Astrocyte (in vitro differentiated cells and primary cell): ENCODE data around the gene NCEH1. TPM values are rescaled to one million over a fixed set of nuclear protein-coding genes. Genes with fewer than 3 reads are reported as not detected.

Source experiments
- DNase-seq: peaks from one replicate; pipeline ENCODE4 v3.0.0-alpha.2; 2010; ENCODE audit warnings: low read depth
- FAIRE-seq: peaks from 2 replicates; lab custom pipeline; 2011; peaks lifted over from hg19 to GRCh38; lab: Jason Lieb, UNC
- H2AFZ ChIP-seq: 2 replicates; pipeline ENCODE4 v1.6.0; 2012; ENCODE audit warnings: low read depth, low read length, inconsistent platforms
- H3K27ac ChIP-seq: 2 replicates; pipeline ENCODE4 v1.5.1; 2011; ENCODE audit warnings: low read depth, low read length, inconsistent platforms
- H3K27me3 ChIP-seq: 2 replicates; pipeline ENCODE4 v1.6.0; 2011; ENCODE audit warnings: low read length, inconsistent platforms; ENCODE audit not compliant: insufficient read depth
- H3K36me3 ChIP-seq: 2 replicates; pipeline ENCODE4 v1.5.1; 2011; ENCODE audit warnings: low read length, inconsistent platforms; ENCODE audit not compliant: insufficient read depth
- H3K4me1 ChIP-seq: 2 replicates; pipeline ENCODE4 v1.5.1; 2011; ENCODE audit warnings: low read length, inconsistent platforms; ENCODE audit not compliant: insufficient read depth
- H3K4me2 ChIP-seq: 2 replicates; pipeline ENCODE4 v1.6.0; 2012; ENCODE audit warnings: low read length, inconsistent platforms
- H3K4me3 ChIP-seq: 2 replicates; pipeline ENCODE4 v1.5.1; 2011; ENCODE audit warnings: low read depth, mild to moderate bottlenecking, low read length, inconsistent platforms; ENCODE audit not compliant: insufficient read depth
- H3K79me2 ChIP-seq: 2 replicates; pipeline ENCODE4 v1.6.0; 2012; ENCODE audit warnings: mild to moderate bottlenecking, low read length, inconsistent platforms; ENCODE audit not compliant: insufficient read depth
- H3K9ac ChIP-seq: 2 replicates; pipeline ENCODE4 v1.6.0; 2012; ENCODE audit warnings: mild to moderate bottlenecking, low read length, inconsistent platforms
- H3K9me3 ChIP-seq: 2 replicates; pipeline ENCODE4 v1.5.1; 2012; ENCODE audit warnings: low read depth, mild to moderate bottlenecking, low read length, inconsistent platforms; ENCODE audit not compliant: insufficient read depth
- H4K20me1 ChIP-seq: 2 replicates; pipeline ENCODE4 v1.6.0; 2012; ENCODE audit warnings: low read length, inconsistent platforms; ENCODE audit not compliant: insufficient read depth
- H3K27ac Mint-ChIP-seq: one replicate; pipeline ENCODE4 v1.8.0; 2021; ENCODE audit warnings: mild to moderate bottlenecking, mixed read lengths; ENCODE audit not compliant: unreplicated experiment
- H3K27me3 Mint-ChIP-seq: one replicate; pipeline ENCODE4 v1.8.0; 2021; ENCODE audit warnings: low read depth, mixed read lengths; ENCODE audit not compliant: unreplicated experiment
- H3K36me3 Mint-ChIP-seq: one replicate; pipeline ENCODE4 v1.8.0; 2021; ENCODE audit warnings: low read depth, mixed read lengths; ENCODE audit not compliant: unreplicated experiment
- H3K4me1 Mint-ChIP-seq: one replicate; pipeline ENCODE4 v1.8.0; 2021; ENCODE audit warnings: low read depth, mixed read lengths; ENCODE audit not compliant: unreplicated experiment
- H3K4me3 Mint-ChIP-seq: one replicate; pipeline ENCODE4 v1.8.0; 2021; ENCODE audit warnings: mild to moderate bottlenecking, moderate library complexity, mixed read lengths; ENCODE audit not compliant: unreplicated experiment
- H3K9me3 Mint-ChIP-seq: one replicate; pipeline ENCODE4 v1.8.0; 2021; ENCODE audit warnings: mild to moderate bottlenecking, mixed read lengths; ENCODE audit not compliant: unreplicated experiment
- EZH2 ChIP-seq: IDR thresholded peaks from 2 replicates; pipeline ENCODE4 v1.6.1; 2012; ENCODE audit warnings: mild to moderate bottlenecking, low read length, inconsistent platforms; ENCODE audit not compliant: insufficient read depth
- total RNA-seq: library from RNA; stranded (reverse); gene quantifications from 2 replicates; pipeline ENCODE4 v1.2.1, GENCODE V29; 2021
- TF ChIP-seq, protein P1 (sequence below): IDR thresholded peaks from 2 replicates; pipeline ENCODE4 v1.5.1; 2011; ENCODE audit warnings: low read depth, mild to moderate bottlenecking, inconsistent platforms, low read length, moderate library complexity; ENCODE audit not compliant: insufficient read depth

NCEH1 gene
- total RNA-seq, 1 donor from 2014 or later = 14.1 TPM

DNA sequence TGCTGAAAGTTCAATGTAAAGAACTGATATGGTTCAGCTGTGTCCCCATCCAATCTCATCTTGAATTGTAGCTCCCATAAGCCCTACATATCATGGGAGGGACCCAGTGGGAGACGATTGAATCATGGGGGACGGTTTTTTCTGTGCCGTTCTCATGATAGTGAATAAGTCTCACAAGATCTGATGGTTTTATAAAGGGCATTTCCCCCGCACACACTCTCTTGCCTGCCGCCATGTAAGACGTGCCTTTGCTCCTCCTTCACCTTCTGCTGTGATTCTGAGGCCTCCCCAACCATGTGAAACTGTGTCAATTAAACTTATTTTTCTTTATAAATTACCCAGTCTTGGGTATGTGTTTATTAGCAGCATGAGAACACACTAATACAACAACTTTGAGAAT, 101.1 kb downstream of the NCEH1 start:
- H3K36me3 ChIP-seq = no peaks in the 10 kb centered on the region
- no peak overlapping the region for H3K9ac ChIP-seq
- Mint-ChIP-seq H3K27me3 (no peaks in the 10 kb centered on the region), H3K9me3 (peaks cover 6% of the 10 kb centered on the region), H3K4me1 (peaks cover 23% of the 10 kb centered on the region), H3K36me3 (no peaks in the 10 kb centered on the region), H3K27ac (no peak overlapping the region), H3K4me3 (no peak overlapping the region)
- peaks cover 3% of the 10 kb centered on the region for H3K9me3 ChIP-seq
- H3K4me3 ChIP-seq = no peak overlapping the region
- H3K4me1 ChIP-seq = peaks cover 36% of the 10 kb centered on the region
- no peaks in the 10 kb centered on the region for H3K27me3 ChIP-seq
- DNase-seq (no peak), FAIRE-seq (no peak)
- no peak overlapping the region for H3K27ac ChIP-seq
- no peaks in the 10 kb centered on the region for H3K79me2 ChIP-seq
- no peaks in the 10 kb centered on the region for H4K20me1 ChIP-seq
- no peak overlapping the region for H2AFZ ChIP-seq
- no peak overlapping the region for H3K4me2 ChIP-seq
- TF ChIP-seq EZH2 = no peak

DNA sequence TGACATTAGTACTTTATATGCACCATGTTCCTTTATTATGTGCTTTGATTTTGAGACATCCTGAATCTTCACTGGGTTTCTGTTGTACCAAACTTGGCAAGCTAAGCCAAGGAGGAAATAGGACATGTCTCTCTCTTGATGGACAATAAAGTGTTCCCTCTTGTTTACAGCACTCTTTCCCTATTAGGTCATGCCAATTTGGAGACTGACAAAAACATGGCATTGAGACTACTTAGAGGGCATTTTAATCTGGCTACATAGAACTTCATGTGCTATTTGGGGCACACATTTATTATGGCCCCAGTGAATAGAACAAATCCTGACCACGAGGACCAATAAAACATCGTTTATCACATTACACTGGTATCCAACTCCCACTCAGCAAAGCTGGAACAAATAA, 102.3 kb downstream of the NCEH1 start:
- Mint-ChIP-seq H3K27ac (no peak overlapping the region), H3K36me3 (no peaks in the 10 kb centered on the region), H3K4me3 (no peak overlapping the region), H3K4me1 (peaks cover 24% of the 10 kb centered on the region), H3K27me3 (no peaks in the 10 kb centered on the region), H3K9me3 (peaks cover 6% of the 10 kb centered on the region)
- H3K4me2 ChIP-seq = no peak overlapping the region
- H3K9me3 ChIP-seq = no peaks in the 10 kb centered on the region
- peak overlapping the region; percentile 98 for H3K27ac ChIP-seq
- no peaks in the 10 kb centered on the region for H4K20me1 ChIP-seq
- no peaks in the 10 kb centered on the region for H3K27me3 ChIP-seq
- peaks cover 36% of the 10 kb centered on the region for H3K4me1 ChIP-seq
- no peak overlapping the region for H3K4me3 ChIP-seq
- DNase-seq (no peak), FAIRE-seq (no peak)
- no peak for TF ChIP-seq EZH2
- TF ChIP-seq, protein P1, sequence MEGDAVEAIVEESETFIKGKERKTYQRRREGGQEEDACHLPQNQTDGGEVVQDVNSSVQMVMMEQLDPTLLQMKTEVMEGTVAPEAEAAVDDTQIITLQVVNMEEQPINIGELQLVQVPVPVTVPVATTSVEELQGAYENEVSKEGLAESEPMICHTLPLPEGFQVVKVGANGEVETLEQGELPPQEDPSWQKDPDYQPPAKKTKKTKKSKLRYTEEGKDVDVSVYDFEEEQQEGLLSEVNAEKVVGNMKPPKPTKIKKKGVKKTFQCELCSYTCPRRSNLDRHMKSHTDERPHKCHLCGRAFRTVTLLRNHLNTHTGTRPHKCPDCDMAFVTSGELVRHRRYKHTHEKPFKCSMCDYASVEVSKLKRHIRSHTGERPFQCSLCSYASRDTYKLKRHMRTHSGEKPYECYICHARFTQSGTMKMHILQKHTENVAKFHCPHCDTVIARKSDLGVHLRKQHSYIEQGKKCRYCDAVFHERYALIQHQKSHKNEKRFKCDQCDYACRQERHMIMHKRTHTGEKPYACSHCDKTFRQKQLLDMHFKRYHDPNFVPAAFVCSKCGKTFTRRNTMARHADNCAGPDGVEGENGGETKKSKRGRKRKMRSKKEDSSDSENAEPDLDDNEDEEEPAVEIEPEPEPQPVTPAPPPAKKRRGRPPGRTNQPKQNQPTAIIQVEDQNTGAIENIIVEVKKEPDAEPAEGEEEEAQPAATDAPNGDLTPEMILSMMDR = no peak
- no peaks in the 10 kb centered on the region for H3K36me3 ChIP-seq
- H2AFZ ChIP-seq = peak overlapping the region; percentile 13
- H3K79me2 ChIP-seq = no peaks in the 10 kb centered on the region
- H3K9ac ChIP-seq = peak overlapping the region; percentile 21

DNA sequence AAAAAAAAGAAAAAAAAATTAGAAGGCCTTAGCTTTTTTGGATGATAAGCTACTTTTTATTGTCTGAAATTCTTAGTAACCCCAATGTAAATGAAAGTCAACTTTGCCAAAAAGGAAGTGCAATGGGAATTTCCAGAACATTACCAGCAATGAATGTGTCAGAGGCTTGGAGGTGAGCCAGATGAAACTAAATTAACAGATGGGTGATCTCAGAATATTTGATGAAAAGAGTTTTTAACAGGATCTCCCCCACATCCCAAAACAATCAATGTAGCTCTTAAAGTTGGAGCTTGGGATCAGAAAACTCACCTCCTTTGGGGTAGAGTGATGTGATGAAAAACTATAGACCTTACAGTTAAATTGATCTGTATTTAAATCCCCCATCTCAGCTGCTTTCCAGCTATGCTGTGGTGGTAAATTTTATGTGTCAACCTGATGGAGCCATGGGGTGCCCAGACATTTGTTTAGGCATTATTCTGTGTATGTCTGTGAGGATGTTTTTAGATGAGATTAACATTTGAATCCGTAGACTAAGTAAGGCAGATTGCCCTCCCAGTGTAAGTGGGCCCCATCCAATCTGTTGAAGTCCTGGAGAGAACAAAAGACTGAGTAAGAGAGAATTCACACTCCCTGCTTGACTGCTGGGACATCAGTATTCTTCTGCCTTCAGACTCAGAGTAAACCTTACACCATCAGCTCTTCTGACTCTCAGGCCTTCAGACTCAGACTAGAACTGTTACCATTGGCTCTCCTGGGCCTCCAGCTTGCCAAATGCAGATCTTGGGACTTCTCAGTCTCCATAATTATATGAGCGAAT, 103.4 kb downstream of the NCEH1 start:
- peak; percentile 92 for DNase-seq
- peak overlapping the region; percentile 31 for H2AFZ ChIP-seq
- peaks cover 6% of the 10 kb centered on the region for H3K9me3 Mint-ChIP-seq

More for the DNA sequence above, 103.4 kb downstream of the NCEH1 start:
- FAIRE-seq = peak; percentile 17
- Mint-ChIP-seq H3K4me3 (no peak overlapping the region), H3K4me1 (peaks cover 24% of the 10 kb centered on the region), H3K27me3 (no peaks in the 10 kb centered on the region), H3K36me3 (no peaks in the 10 kb centered on the region), H3K27ac (peak overlapping the region; percentile 72)
- H3K27me3 ChIP-seq = no peaks in the 10 kb centered on the region
- peaks cover 36% of the 10 kb centered on the region for H3K4me1 ChIP-seq
- no peaks in the 10 kb centered on the region for H3K9me3 ChIP-seq
- no peak for TF ChIP-seq EZH2
- TF ChIP-seq, protein P1 = no peak
- no peaks in the 10 kb centered on the region for H4K20me1 ChIP-seq
- peak overlapping the region; percentile 98 for H3K27ac ChIP-seq
- H3K36me3 ChIP-seq = no peaks in the 10 kb centered on the region
- H3K4me3 ChIP-seq = no peak overlapping the region
- no peaks in the 10 kb centered on the region for H3K79me2 ChIP-seq
- H3K4me2 ChIP-seq = peak overlapping the region; percentile 62
- H3K9ac ChIP-seq = peak overlapping the region; percentile 79
